ENCODE data around the gene USP44. TPM values are rescaled to one million over a fixed set of nuclear protein-coding genes. Genes with fewer than 3 reads are reported as not detected.

Gene USP44
- polyA plus RNA-seq, 1 experiment, result 62.0 TPM

DNA sequence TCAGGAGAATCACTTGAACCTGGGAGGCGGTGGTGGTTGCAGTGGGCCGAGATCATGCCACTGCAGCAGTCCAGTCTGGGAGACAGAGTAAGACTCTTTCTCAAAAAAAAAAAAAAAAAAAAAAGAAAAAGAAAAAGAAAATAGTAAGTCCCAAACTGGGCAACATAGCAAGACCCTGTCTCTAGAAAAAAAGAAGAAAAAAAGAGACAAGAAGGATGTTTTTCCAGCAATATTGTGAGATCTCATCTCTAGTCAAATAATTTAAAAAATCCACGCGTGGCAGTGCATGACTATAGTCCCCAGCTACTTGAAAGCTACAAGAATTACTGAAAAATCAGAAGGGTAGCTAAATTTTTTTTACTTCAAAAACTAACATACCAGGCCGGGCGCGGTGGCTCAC is 8.0 kb downstream of the USP44 start:
- CTCF ChIA-PET, result interaction anchor here (0.9 to 1.8 kb wide), 2 partner anchors 32 to 207 kb away, joined by 5 to 6 read pairs; no protein-coding TSS in a partner anchor

GRCh38 chr12:95541436-95541835 is 9.8 kb downstream of the USP44 start:
- POLR2A ChIA-PET, result no interaction called here
- no peak for TF ChIP-seq CTCF (IDR thresholded peaks at IDR 0.05; ENCODE audit: low read depth, low read length)
- Histone ChIP-seq H3K4me3 (ENCODE audit: low read depth, low read length) (no peak overlapping the region), H3K27ac (ENCODE audit: low read depth, low read length) (no peak overlapping the region), H3K27me3 (ENCODE audit: control insufficient read depth, insufficient read depth, low read length) (no peaks in the 10 kb centered on the region), H3K9me3 (ENCODE audit: control insufficient read depth, insufficient read depth, low read length) (peaks cover 3% of the 10 kb centered on the region; the same call in 1 of the 2 replicates)
- CTCF ChIA-PET, result no interaction called here
- no peak for DNase-seq (ENCODE audit: low read depth, low spot score)

More for the DNA sequence above, 8.0 kb downstream of the USP44 start:
- Histone ChIP-seq H3K27me3 (ENCODE audit: control insufficient read depth, insufficient read depth, low read length) (no peaks in the 10 kb centered on the region), H3K9me3 (ENCODE audit: control insufficient read depth, insufficient read depth, low read length) (peaks cover 3% of the 10 kb centered on the region; the same call in 1 of the 2 replicates), H3K27ac (ENCODE audit: low read depth, low read length) (no peak overlapping the region), H3K4me3 (ENCODE audit: low read depth, low read length) (no peak overlapping the region)
- TF ChIP-seq CTCF (IDR thresholded peaks at IDR 0.05; ENCODE audit: low read depth, low read length), result no peak
- no peak for DNase-seq (ENCODE audit: low read depth, low spot score)
- POLR2A ChIA-PET, result no interaction called here

DNA sequence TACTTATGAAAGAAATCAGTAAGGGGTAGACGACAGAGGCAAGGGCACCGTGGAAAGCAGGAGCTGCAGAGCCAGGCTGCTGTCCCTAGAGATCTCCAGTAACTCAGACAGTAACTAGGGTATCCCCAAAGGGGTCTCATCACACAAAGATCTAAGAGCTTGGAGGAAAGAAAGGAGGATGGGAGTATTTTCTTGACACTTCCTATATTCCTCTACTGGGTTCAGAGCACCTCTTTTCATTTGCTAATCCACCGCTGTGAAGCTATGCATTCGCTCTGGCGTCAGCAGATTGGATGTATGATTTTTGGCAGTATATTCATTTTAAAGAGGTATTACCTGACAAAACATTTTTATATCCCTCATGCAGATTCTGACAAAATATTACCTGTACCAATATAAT is 12.6 kb downstream of the USP44 start:
- no peak overlapping the region for H3K27ac ChIP-seq (ENCODE audit: low read depth, low read length)
- peaks cover under 1% of the 10 kb centered on the region; the same call in 1 of the 2 replicates for H3K9me3 ChIP-seq (ENCODE audit: control insufficient read depth, insufficient read depth, low read length)
- no peaks in the 10 kb centered on the region for H3K27me3 ChIP-seq (ENCODE audit: control insufficient read depth, insufficient read depth, low read length)
- no peak for TF ChIP-seq CTCF (IDR thresholded peaks at IDR 0.05; ENCODE audit: low read depth, low read length)
- ChIA-PET CTCF (interaction anchor here (0.6 to 2.6 kb wide), 6 partner anchors 36 to 466 kb away, joined by 3 to 10 read pairs (median 3); partner anchors contain the start of genes NR2C1 and VEZT), POLR2A (interaction anchor here (1.3 kb wide), 1 partner anchor 9 kb away, joined by 6 read pairs; no protein-coding TSS in a partner anchor)
- no peak for DNase-seq (ENCODE audit: low read depth, low spot score)
- no peak overlapping the region for H3K4me3 ChIP-seq (ENCODE audit: low read depth, low read length)

GRCh38 chr12:95538006-95538405 is 13.3 kb downstream of the USP44 start:
- no peak for TF ChIP-seq CTCF (IDR thresholded peaks at IDR 0.05; ENCODE audit: low read depth, low read length)
- Histone ChIP-seq H3K9me3 (ENCODE audit: control insufficient read depth, insufficient read depth, low read length) (no peaks in the 10 kb centered on the region), H3K4me3 (ENCODE audit: low read depth, low read length) (no peak overlapping the region), H3K27me3 (ENCODE audit: control insufficient read depth, insufficient read depth, low read length) (no peaks in the 10 kb centered on the region), H3K27ac (ENCODE audit: low read depth, low read length) (no peak overlapping the region)
- ChIA-PET CTCF (interaction anchor here (1.4 to 2.6 kb wide), 3 partner anchors 37 to 465 kb away, joined by 3 to 10 read pairs (median 7); partner anchors contain the start of gene NR2C1), POLR2A (interaction anchor here (1.3 kb wide), 1 partner anchor 9 kb away, joined by 6 read pairs; no protein-coding TSS in a partner anchor)
- no peak for DNase-seq (ENCODE audit: low read depth, low spot score)

DNA sequence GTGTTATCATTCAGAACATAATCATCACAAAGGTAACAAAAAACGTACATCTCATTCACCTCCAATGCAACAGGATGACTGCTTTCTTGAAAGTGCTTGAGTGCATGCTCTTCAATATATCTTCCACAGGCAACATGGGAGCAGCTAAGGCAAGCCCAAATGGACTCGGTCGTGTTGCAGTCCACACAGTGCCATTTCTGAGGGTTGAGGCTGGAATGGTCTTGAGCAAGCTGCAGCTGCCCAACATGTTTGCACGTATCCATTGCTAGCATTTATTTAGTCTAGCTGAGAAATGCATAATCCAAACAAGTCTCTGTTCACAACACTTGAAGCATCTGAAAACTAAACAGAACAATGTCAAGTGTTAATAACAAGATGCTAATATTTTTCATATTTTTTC is 17.3 kb downstream of the USP44 start:
- Histone ChIP-seq H3K9me3 (ENCODE audit: control insufficient read depth, insufficient read depth, low read length) (no peaks in the 10 kb centered on the region), H3K4me3 (ENCODE audit: low read depth, low read length) (no peak overlapping the region), H3K27ac (ENCODE audit: low read depth, low read length) (no peak overlapping the region), H3K27me3 (ENCODE audit: control insufficient read depth, insufficient read depth, low read length) (no peaks in the 10 kb centered on the region)
- no peak for DNase-seq (ENCODE audit: low read depth, low spot score)
- POLR2A ChIA-PET, result interaction anchor here (0.6 to 1.2 kb wide), 7 partner anchors 14 to 552 kb away, joined by 3 to 6 read pairs (median 4); partner anchors contain the start of gene METAP2
- CTCF ChIA-PET, result interaction anchor here (0.5 to 2.5 kb wide), 42 partner anchors 8 to 1911 kb away, joined by 3 to 20 read pairs (median 5); partner anchors contain the start of genes FGD6, NR2C1, USP44 and VEZT
- TF ChIP-seq CTCF (IDR thresholded peaks at IDR 0.05; ENCODE audit: low read depth, low read length), result no peak
